Endothelial cell of umbilical vein (primary cell): ENCODE data around the gene NAA38. TPM values are rescaled to one million over a fixed set of nuclear protein-coding genes. Genes with fewer than 3 reads are reported as not detected.

Experiments
- BruUV-seq: library from RNA; stranded (reverse); fragments of 400-500 nt; replicated peaks from 2 replicates; lab custom pipeline; 2021; lab: Mats Ljungman, UMichigan
- CTCF ChIA-PET: fragments of 300-600, 350-600 bp; sonication (Branson Sonifier 250); formaldehyde crosslinking; loops from one replicate; lab custom pipeline; 2021; ENCODE audit warnings: antibody characterized with exemption, inconsistent platforms; lab: Charles Lee
- POLR2A ChIA-PET: fragments of 300-600, 350-600 bp; sonication (Branson Sonifier 250); formaldehyde crosslinking; loops from one replicate; lab custom pipeline; 2021; ENCODE audit warnings: antibody characterized with exemption, inconsistent platforms; lab: Charles Lee
- DNase-seq: peaks from one replicate; pipeline ENCODE4 v3.0.0-alpha.2; 2011; ENCODE audit warnings: low read depth, low spot score
- FAIRE-seq: peaks from 2 replicates; lab custom pipeline; 2011; peaks lifted over from hg19 to GRCh38; lab: Jason Lieb, UNC
- H2AFZ ChIP-seq: 2 replicates; pipeline ENCODE4 v1.6.0; 2012; ENCODE audit warnings: low read depth, low read length, control low read depth, inconsistent platforms
- H3K27ac ChIP-seq: 2 replicates; pipeline ENCODE4 v1.5.1; 2011; ENCODE audit warnings: low read depth, mild to moderate bottlenecking, control low read depth, low read length, moderate library complexity; ENCODE audit not compliant: insufficient read depth
- H3K27me3 ChIP-seq, 2 experiments: 2 replicates each; pipeline versions ENCODE4 v1.6.0 to v1.6.1; 2011; ENCODE audit warnings: low read length in 2 of 2, mixed read lengths in 1 of 2; ENCODE audit not compliant: control insufficient read depth in 2 of 2, insufficient read depth in 2 of 2
- H3K36me3 ChIP-seq, 2 experiments: 2 replicates in 1 of 2; 3 replicates in 1 of 2; pipeline ENCODE4 v1.5.1; 2011; ENCODE audit warnings: low read length in 2 of 2, mild to moderate bottlenecking in 1 of 2, moderate library complexity in 1 of 2; ENCODE audit not compliant: control insufficient read depth in 2 of 2, insufficient read depth in 2 of 2; ENCODE audit errors: extremely low read depth in 1 of 2
- H3K4me1 ChIP-seq: 3 replicates; pipeline ENCODE4 v1.5.1; 2011; ENCODE audit warnings: mild to moderate bottlenecking, low read length; ENCODE audit not compliant: control insufficient read depth, insufficient read depth; ENCODE audit errors: extremely low read depth
- H3K4me2 ChIP-seq: 2 replicates; pipeline ENCODE4 v1.6.1; 2011; ENCODE audit warnings: low read length, control low read depth, mixed read lengths; ENCODE audit not compliant: insufficient read depth
- H3K4me3 ChIP-seq, 3 experiments: fragments of 200-600 bp in 1 of 3; sonication (generic), shearing (Covaris generic) in 1 of 3; replicated peaks in 1 of 3; 2 replicates each; pipeline ENCODE4 v1.5.1; 2011 to 2016; ENCODE audit warnings: control low read depth in 3 of 3, low read length in 3 of 3, mild to moderate bottlenecking in 2 of 3, inconsistent platforms in 1 of 3, low read depth in 1 of 3, moderate library complexity in 1 of 3; ENCODE audit not compliant: insufficient read depth in 1 of 3
- H3K79me2 ChIP-seq: 2 replicates; pipeline ENCODE4 v1.6.0; 2012; ENCODE audit warnings: low read length, inconsistent platforms; ENCODE audit not compliant: control insufficient read depth, insufficient read depth
- H3K9ac ChIP-seq: replicated peaks from 2 replicates; pipeline ENCODE3; 2011; ENCODE audit warnings: low read length, control low read depth; ENCODE audit not compliant: insufficient read depth; ENCODE audit errors: extremely low read depth
- H3K9me1 ChIP-seq: replicated peaks from 3 replicates; pipeline ENCODE4 v1.6.0; 2011; ENCODE audit warnings: mild to moderate bottlenecking, low read length; ENCODE audit not compliant: control insufficient read depth, insufficient read depth; ENCODE audit errors: extremely low read depth
- H3K9me3 ChIP-seq: replicated peaks from 2 replicates; pipeline ENCODE4 v1.5.1; 2012; ENCODE audit warnings: low read length, inconsistent platforms; ENCODE audit not compliant: control insufficient read depth, insufficient read depth
- H4K20me1 ChIP-seq: replicated peaks from 2 replicates; pipeline ENCODE3; 2011; ENCODE audit warnings: mild to moderate bottlenecking, low read length; ENCODE audit not compliant: control insufficient read depth, insufficient read depth; ENCODE audit errors: extremely low read depth
- CTCF ChIP-seq, 2 donors: IDR thresholded peaks; 1 replicate in 1 of 2; 2 replicates in 1 of 2; pipeline ENCODE4 v1.5.1; 2011; ENCODE audit warnings: low read length in 2 of 2, mild to moderate bottlenecking in 2 of 2, moderate library complexity in 2 of 2, control low read depth in 1 of 2, inconsistent platforms in 1 of 2, low read depth in 1 of 2; ENCODE audit not compliant: insufficient read depth in 1 of 2; ENCODE audit errors: extremely low read depth in 1 of 2
- EZH2 ChIP-seq: IDR thresholded peaks from 2 replicates; pipeline ENCODE4 v1.6.1; 2012; ENCODE audit warnings: borderline replicate concordance, low read depth, mild to moderate bottlenecking, moderate library complexity, low read length, inconsistent platforms; ENCODE audit not compliant: severe bottlenecking
- FOS ChIP-seq: IDR thresholded peaks from 2 replicates; pipeline ENCODE4 v1.6.1; 2011; ENCODE audit warnings: mild to moderate bottlenecking, low read length, moderate library complexity, borderline replicate concordance; ENCODE audit not compliant: insufficient read depth
- GATA2 ChIP-seq: IDR thresholded peaks from 2 replicates; pipeline ENCODE4 v1.7.0; 2011; ENCODE audit warnings: low read depth, mild to moderate bottlenecking, moderate library complexity, mixed read lengths, low read length; ENCODE audit not compliant: insufficient read length, insufficient read depth
- JUN ChIP-seq: IDR thresholded peaks from 2 replicates; pipeline ENCODE4 v1.6.1; 2011; ENCODE audit warnings: borderline replicate concordance, low read depth; ENCODE audit not compliant: insufficient read length, insufficient read depth
- MAX ChIP-seq: IDR thresholded peaks from 2 replicates; pipeline ENCODE4 v1.6.1; 2011; ENCODE audit not compliant: insufficient read depth, insufficient read length
- MYC ChIP-seq: IDR thresholded peaks from one replicate; pipeline ENCODE4 v1.6.1; 2011; ENCODE audit warnings: mild to moderate bottlenecking, low read depth, low read length
- POLR2A ChIP-seq: IDR thresholded peaks from 2 replicates; pipeline ENCODE4 v1.6.1; 2012; ENCODE audit warnings: low read depth, mild to moderate bottlenecking, control low read depth, low read length
- POLR2AphosphoS5 ChIP-seq: IDR thresholded peaks from 2 replicates; pipeline ENCODE4 v1.6.1; 2012; ENCODE audit warnings: low read depth, mild to moderate bottlenecking, control low read depth, low read length, moderate library complexity; ENCODE audit not compliant: insufficient read depth
- dilution Hi-C: fragments of 300-500 bp; cut with MboI; formaldehyde crosslinking; loops from one replicate; pipeline ENCODE4 v1.15.0; 2019; ENCODE audit warnings: low sequenced_read_pairs; ENCODE audit not compliant: extremely low pct_ligation_motif_present
- intact Hi-C: fragments of 100-400 bp; cut with micrococcal nuclease; formaldehyde crosslinking; loops from one replicate; pipeline ENCODE4 v1.10.0; 2022
- polyA plus RNA-seq, 4 experiments: library from polyadenylated mRNA; depleted of rRNA in 3 of 4; stranded (reverse) in 3 of 4; unstranded in 1 of 4; fragments of >200 nt; gene quantifications; 2 replicates each; pipeline versions ENCODE4 v1.2.1 to v1.2.3, GENCODE V29; 2011 to 2012; ENCODE audit warnings: missing spikeins in 1 of 4
- total RNA-seq: library from RNA; stranded (reverse); gene quantifications from 2 replicates; pipeline ENCODE4 v1.2.3, GENCODE V29; 2021

NAA38 gene
- total and polyA plus RNA-seq, 2 donors (not counting 3 experiments of a cell fraction or from before 2014, with no cell fraction given): 119 to 267 TPM

GRCh38 chr17:7881276-7882054, 24.1 kb upstream of the NAA38 start:
- Histone ChIP-seq H3K79me2 (peaks cover 9% of the 10 kb centered on the region), H3K9me1 (no peaks in the 10 kb centered on the region), H3K9me3 (no peaks in the 10 kb centered on the region), H3K36me3 (peaks cover 8 to 14% of the 10 kb centered on the region in 2 experiments), H3K4me3 (no peak overlapping the region), H2AFZ (no peak overlapping the region), H4K20me1 (no peaks in the 10 kb centered on the region), H3K4me2 (no peak overlapping the region), H3K27me3 (no peaks in the 10 kb centered on the region), H3K27ac (no peak overlapping the region), H3K9ac (no peak overlapping the region), H3K4me1 (peaks cover 17% of the 10 kb centered on the region)
- intact Hi-C loops: no loop called here
- POLR2A ChIA-PET: no interaction called here
- TF ChIP-seq CTCF (IDR thresholded peaks at IDR 0.05; ENCODE audit: extremely low read depth in 1 of 2, insufficient read depth in 1 of 2, low read depth in 1 of 2, low read length in 2 of 2) (no peak), FOS (no peak), JUN (no peak), POLR2A (no peak), POLR2AphosphoS5 (no peak), MAX (no peak), MYC (no peak), EZH2 (no peak), GATA2 (no peak)
- CTCF ChIA-PET: no interaction called here
- DNase-seq: no peak
- no peak for FAIRE-seq
- BruUV-seq: no TSS peak
- dilution Hi-C loops: no loop called here
